HepG2 (cell line): Measurements from ENCODE around the gene TDG. TPM values are rescaled to one million over a fixed set of nuclear protein-coding genes. Genes with fewer than 3 reads are reported as not detected.

Experiments used
- ATF3 ChIP-seq: sonication (generic); formaldehyde crosslinking; IDR thresholded peaks from 2 replicates; pipeline ENCODE4 v1.4.0; 2020; ENCODE audit warnings: missing genetic modification reagents
- ATF4 ChIP-seq, 2 experiments: fragments of 450-650 bp in 1 of 2; sonication (generic) in 1 of 2; formaldehyde crosslinking; IDR thresholded peaks; 2 replicates each; pipeline versions ENCODE4 v1.5.0 to v1.8.0; 2020 to 2022; ENCODE audit warnings: mild to moderate bottlenecking in 1 of 2, missing genetic modification reagents in 1 of 2
- ATM ChIP-seq: fragments of 450-650 bp; IDR thresholded peaks from 2 replicates; pipeline ENCODE4 v1.7.1; 2017; ENCODE audit warnings: mild to moderate bottlenecking, borderline replicate concordance
- EZH2 ChIP-seq: conservative IDR thresholded peaks from 2 replicates; pipeline ENCODE4 v1.6.1; 2012; ENCODE audit warnings: mild to moderate bottlenecking, low read depth, low read length, moderate library complexity
- FOSL2 ChIP-seq: sonication (generic); formaldehyde crosslinking; IDR thresholded peaks from 2 replicates; pipeline ENCODE4 v1.4.0; 2020; ENCODE audit warnings: missing genetic modification reagents
- FOXK2 ChIP-seq: fragments of 450-650 bp; IDR thresholded peaks from 2 replicates; pipeline ENCODE4 v1.6.1; 2016
- GATAD1 ChIP-seq: IDR thresholded peaks from 2 replicates; pipeline ENCODE4 v1.6.1; 2016; ENCODE audit warnings: missing genetic modification reagents, missing compliant biosample characterization
- HNF1A ChIP-seq, 2 experiments: sonication (generic) in 1 of 2; formaldehyde crosslinking in 1 of 2; IDR thresholded peaks; 2 replicates each; pipeline versions ENCODE4 v1.4.0 to v1.6.1; 2016 to 2020; ENCODE audit warnings: borderline replicate concordance in 1 of 2, low read depth in 1 of 2, mild to moderate bottlenecking in 1 of 2, missing genetic modification reagents in 1 of 2
- IRX3 ChIP-seq: sonication (generic); formaldehyde crosslinking; IDR thresholded peaks from 2 replicates; pipeline ENCODE4 v1.8.1; 2023; ENCODE audit warnings: mild to moderate bottlenecking, low read depth, missing genetic modification reagents, borderline replicate concordance
- ISX ChIP-seq: sonication (generic); formaldehyde crosslinking; conservative IDR thresholded peaks from 2 replicates; pipeline ENCODE4 v1.5.0; 2020; ENCODE audit warnings: missing genetic modification reagents
- KAT8 ChIP-seq: IDR thresholded peaks from 2 replicates; pipeline ENCODE4 v1.6.1; 2016; ENCODE audit warnings: missing genetic modification reagents, missing compliant biosample characterization
- KLF11 ChIP-seq: IDR thresholded peaks from 2 replicates; pipeline ENCODE4 v1.6.1; 2016; ENCODE audit warnings: missing compliant biosample characterization
- PATZ1 ChIP-seq: sonication (generic); formaldehyde crosslinking; IDR thresholded peaks from 2 replicates; pipeline ENCODE4 v1.4.0; 2020; ENCODE audit warnings: missing genetic modification reagents
- SIX4 ChIP-seq: sonication (generic); formaldehyde crosslinking; IDR thresholded peaks from 2 replicates; pipeline ENCODE4 v1.4.0; 2020; ENCODE audit warnings: missing genetic modification reagents
- ZFP36L2 ChIP-seq: sonication (generic); formaldehyde crosslinking; IDR thresholded peaks from 2 replicates; pipeline ENCODE4 v1.4.0; 2020; ENCODE audit warnings: missing genetic modification reagents
- ZGPAT ChIP-seq: IDR thresholded peaks from 2 replicates; pipeline ENCODE4 v1.6.1; 2016; ENCODE audit warnings: mild to moderate bottlenecking
- ZNF251 ChIP-seq: sonication (generic); formaldehyde crosslinking; IDR thresholded peaks from 2 replicates; pipeline ENCODE4 v1.9.0; 2021; ENCODE audit warnings: mild to moderate bottlenecking, missing genetic modification reagents
- ZNF563 ChIP-seq: sonication (generic); formaldehyde crosslinking; IDR thresholded peaks from 2 replicates; pipeline ENCODE4 v1.8.0; 2022; ENCODE audit warnings: mild to moderate bottlenecking, moderate library complexity, missing genetic modification reagents
- ZNF598 ChIP-seq: sonication (generic); formaldehyde crosslinking; IDR thresholded peaks from 2 replicates; pipeline ENCODE4 v1.5.1; 2020; ENCODE audit warnings: mild to moderate bottlenecking, missing genetic modification reagents, borderline replicate concordance
- ZNF607 ChIP-seq: sonication (generic); formaldehyde crosslinking; IDR thresholded peaks from 2 replicates; pipeline ENCODE4 v1.5.1; 2020; ENCODE audit warnings: missing genetic modification reagents, mild to moderate bottlenecking, borderline replicate concordance
- polyA plus RNA-seq, 8 experiments: library from polyadenylated mRNA; depleted of rRNA in 3 of 8; stranded (reverse) in 7 of 8; unstranded in 1 of 8; fragments of >200 nt; fragmentation: Illumina TruSeq in 4 of 8; extraction: Trizol in 4 of 8; gene quantifications; 2 replicates each; pipeline versions ENCODE4 v1.2.1 to v1.2.3, GENCODE V29; 2011 to 2016; ENCODE audit warnings: low read depth in 4 of 8, missing spikeins in 1 of 8, mixed read lengths in 1 of 8; ENCODE audit not compliant: insufficient read depth in 1 of 8
- total RNA-seq, 5 experiments: library from RNA; depleted of rRNA; stranded (reverse); fragments of >200 nt; fragmentation: Illumina TruSeq; extraction: Trizol; gene quantifications; 2 replicates each; pipeline ENCODE4 v1.2.3, GENCODE V29; 2016; ENCODE audit warnings: low read depth in 1 of 5

TDG gene
- total and polyA plus RNA-seq, 2 of the 13 experiments (the other 11 are each of a cell fraction or from before 2014, with no cell fraction given) = 14.2 to 19.5 TPM

- TF ChIP-seq HNF1A (IDR thresholded peaks at IDR 0.05; ENCODE audit: low read depth) = no peak
- TF ChIP-seq HNF1A (CRISPR knock-in tag; IDR thresholded peaks at IDR 0.05; ENCODE audit: borderline replicate concordance) = no peak; the same call in 1 of the 2 replicates
- peak; percentile 54; the same call in 1 of the 2 replicates for TF ChIP-seq ZNF563 (CRISPR knock-in tag)
- TF ChIP-seq ISX (CRISPR knock-in tag) = no peak
- TF ChIP-seq GATAD1 (CRISPR knock-in tag) = peak; percentile 97
- peak; percentile 30; the same call in 1 of the 2 replicates for TF ChIP-seq FOSL2
- TF ChIP-seq SIX4 = no peak
- no peak for TF ChIP-seq FOXK2
- peak; percentile 81 for TF ChIP-seq ZNF607 (CRISPR knock-in tag)
- TF ChIP-seq ZNF598 (CRISPR knock-in tag) = peak; percentile 79; the same call in 1 of the 2 replicates
- TF ChIP-seq EZH2 = no peak
- no peak for TF ChIP-seq ATM
- no peak for TF ChIP-seq ZFP36L2
- peak in 1 of 2 experiments; percentile 41; a peak in 1 of 4 replicates for TF ChIP-seq ATF4 (CRISPR knock-in tag; IDR thresholded peaks at IDR 0.05)
- no peak for TF ChIP-seq ATF3 (CRISPR knock-in tag)
- TF ChIP-seq IRX3 (CRISPR knock-in tag) = no peak
- TF ChIP-seq KLF11 (CRISPR knock-in tag) = peak; percentile 75
- peak; percentile 79 for TF ChIP-seq PATZ1
- peak; percentile 96 for TF ChIP-seq KAT8 (CRISPR knock-in tag)
- no peak for TF ChIP-seq ZNF251
- peak; percentile 93 for TF ChIP-seq ZGPAT (CRISPR knock-in tag)
Observed at GRCh38 chr12:103965590-103966504, at the start of gene TDG (continued).
